NT2/D1 (cell line): ENCODE measurements around the gene TBC1D22A.

Source experiments
- SUZ12 ChIP-seq: IDR thresholded peaks from 2 replicates; pipeline ENCODE4 v1.6.1; 2011; ENCODE audit not compliant: insufficient read length, insufficient read depth; ENCODE audit errors: extremely low read depth
- ZNF274 ChIP-seq: IDR thresholded peaks from 2 replicates; pipeline ENCODE4 v1.6.1; 2011; ENCODE audit warnings: mild to moderate bottlenecking, low read depth, low read length

DNA sequence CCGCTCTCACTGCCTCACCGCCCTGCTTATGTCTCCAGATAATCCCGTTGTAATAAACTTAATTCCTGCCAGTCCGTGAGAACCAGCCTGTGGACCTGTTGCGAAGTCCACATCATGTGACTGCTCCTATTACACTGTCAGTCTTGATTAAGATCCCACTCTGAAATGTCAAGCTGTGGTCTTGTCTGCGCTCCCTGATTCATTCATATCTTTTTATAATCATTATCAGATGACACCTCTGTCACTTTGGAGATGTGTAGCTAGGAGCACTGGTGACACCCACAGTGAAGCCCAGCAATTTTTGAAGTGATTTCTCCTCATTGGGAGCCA, 377.3 kb downstream of the TBC1D22A start:
- no peak for TF ChIP-seq SUZ12
- TF ChIP-seq ZNF274 = no peak
